Tibial artery (tissue), 4 donors: ENCODE data around the gene FLNB.
A peak's percentile ranks its signal among the peaks of the same experiment; 100 is the strongest.

ENCODE experiments used
- DNase-seq, 2 donors: peaks; one replicate each; pipeline ENCODE4 v3.0.0-alpha.2; 2019
- H3K27ac ChIP-seq, 2 donors: fragments of 200-600 bp; sonication (generic) in 1 of 2; 1 replicate in 1 of 2; 2 replicates in 1 of 2; pipeline ENCODE4 v1.5.1; 2018 to 2019; ENCODE audit warnings: mild to moderate bottlenecking in 1 of 2
- H3K27me3 ChIP-seq, 2 donors: fragments of 200-600 bp; sonication (generic) in 1 of 2; one replicate each; pipeline versions ENCODE4 v1.5.1 to v1.6.0; 2016 to 2019
- H3K36me3 ChIP-seq, 3 donors: fragments of 200-600 bp; sonication (generic) in 2 of 3; one replicate each; pipeline ENCODE4 v1.5.1; 2016 to 2019; ENCODE audit warnings: mild to moderate bottlenecking in 2 of 3
- H3K4me1 ChIP-seq, 4 donors: fragments of 200-600 bp; sonication (generic) in 2 of 4; 1 replicate in 3 of 4; 2 replicates in 1 of 4; pipeline ENCODE4 v1.5.1; 2016 to 2019
- H3K4me3 ChIP-seq, 2 donors: fragments of 200-600 bp; sonication (generic) in 1 of 2; 1 replicate in 1 of 2; 2 replicates in 1 of 2; pipeline ENCODE4 v1.5.1; 2018 to 2019; ENCODE audit warnings: mild to moderate bottlenecking in 2 of 2
- H3K9me3 ChIP-seq, 3 donors: fragments of 200-600 bp; sonication (generic) in 1 of 3; one replicate each; pipeline ENCODE4 v1.5.1; 2016 to 2019
- intact Hi-C: fragments of 100-400 bp; cut with DNase I; formaldehyde crosslinking; loops from one replicate; pipeline ENCODE4 v1.15.0; 2023; ENCODE audit warnings: low total_unique reads
- TF ChIP-seq, protein P1 (sequence below), 2 experiments: fragments of 200-600 bp in 1 of 2; fragments of 450-650 bp in 1 of 2; IDR thresholded peaks; one replicate each; pipeline ENCODE4 v1.5.1; 2017 to 2019; ENCODE audit warnings: antibody characterized with exemption in 2 of 2, mild to moderate bottlenecking in 1 of 2, moderate library complexity in 1 of 2

FLNB gene

DNA sequence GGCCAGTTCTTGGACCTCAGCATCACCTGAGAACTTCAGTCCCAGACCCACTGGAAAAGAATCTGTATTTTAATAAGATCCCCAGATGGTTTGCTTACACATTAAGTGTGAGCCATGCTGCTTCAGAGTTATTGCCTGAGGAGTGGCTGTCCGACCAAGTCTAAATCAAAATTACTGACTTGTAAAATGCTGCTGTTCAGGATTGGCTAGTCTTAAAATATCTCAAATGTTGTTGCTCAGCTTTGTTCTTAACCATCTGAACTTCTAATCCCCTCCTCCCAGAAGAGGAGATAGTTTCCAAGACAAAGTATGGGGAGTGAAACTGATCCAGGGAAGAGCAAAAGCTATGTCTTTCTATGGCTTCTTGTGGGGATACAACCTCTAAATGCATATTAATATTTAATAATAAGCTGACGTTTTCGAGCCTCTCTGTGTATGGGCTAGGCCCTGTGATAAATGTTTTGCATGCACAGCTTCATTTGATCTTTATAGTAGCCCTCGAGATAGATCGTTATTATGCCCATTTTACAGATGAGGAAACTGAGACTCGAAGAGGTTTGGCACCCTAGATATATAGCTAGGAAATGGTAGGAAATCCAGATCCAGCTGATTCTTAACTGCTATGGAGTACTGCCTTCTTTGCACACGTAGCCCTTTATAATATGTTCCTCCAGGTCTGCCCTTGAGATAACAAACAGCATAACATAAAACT lies 150.4 kb downstream of the FLNB start:
- DNase-seq: no peak
- no peak overlapping the region for H3K4me3 ChIP-seq
- H3K9me3 ChIP-seq: no peaks in the 10 kb centered on the region
- H3K27me3 ChIP-seq: no peaks in the 10 kb centered on the region
- H3K4me1 ChIP-seq: peaks cover 0 to 10% (median 3%) of the 10 kb centered on the region in 4 donors
- TF ChIP-seq, protein P1, sequence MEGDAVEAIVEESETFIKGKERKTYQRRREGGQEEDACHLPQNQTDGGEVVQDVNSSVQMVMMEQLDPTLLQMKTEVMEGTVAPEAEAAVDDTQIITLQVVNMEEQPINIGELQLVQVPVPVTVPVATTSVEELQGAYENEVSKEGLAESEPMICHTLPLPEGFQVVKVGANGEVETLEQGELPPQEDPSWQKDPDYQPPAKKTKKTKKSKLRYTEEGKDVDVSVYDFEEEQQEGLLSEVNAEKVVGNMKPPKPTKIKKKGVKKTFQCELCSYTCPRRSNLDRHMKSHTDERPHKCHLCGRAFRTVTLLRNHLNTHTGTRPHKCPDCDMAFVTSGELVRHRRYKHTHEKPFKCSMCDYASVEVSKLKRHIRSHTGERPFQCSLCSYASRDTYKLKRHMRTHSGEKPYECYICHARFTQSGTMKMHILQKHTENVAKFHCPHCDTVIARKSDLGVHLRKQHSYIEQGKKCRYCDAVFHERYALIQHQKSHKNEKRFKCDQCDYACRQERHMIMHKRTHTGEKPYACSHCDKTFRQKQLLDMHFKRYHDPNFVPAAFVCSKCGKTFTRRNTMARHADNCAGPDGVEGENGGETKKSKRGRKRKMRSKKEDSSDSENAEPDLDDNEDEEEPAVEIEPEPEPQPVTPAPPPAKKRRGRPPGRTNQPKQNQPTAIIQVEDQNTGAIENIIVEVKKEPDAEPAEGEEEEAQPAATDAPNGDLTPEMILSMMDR (IDR thresholded peaks at IDR 0.05): no peak
- no peak overlapping the region for H3K27ac ChIP-seq
- intact Hi-C loops: no loop called here
- H3K36me3 ChIP-seq: peaks cover 51 to 93% (median 82%) of the 10 kb centered on the region in 3 donors

DNA sequence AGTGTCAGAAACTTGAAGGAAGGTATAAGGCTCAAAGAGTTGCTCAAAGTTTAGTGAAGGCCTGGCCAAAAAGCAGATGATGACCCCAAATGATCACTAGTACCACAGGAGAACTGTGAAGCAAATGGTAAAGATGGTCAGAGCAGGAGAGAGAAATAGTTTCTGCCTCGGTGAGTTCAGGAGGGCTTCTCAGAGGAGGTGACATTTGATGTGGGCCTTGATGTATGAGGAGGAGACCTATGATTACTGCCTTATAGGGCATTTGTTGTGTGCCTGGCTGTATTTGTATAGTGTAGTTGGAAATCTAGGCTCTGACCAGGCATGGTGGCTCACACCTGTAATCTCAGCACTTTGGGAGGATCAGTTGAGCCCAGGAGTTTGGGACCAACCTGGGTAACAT lies 152.2 kb downstream of the FLNB start:
- H3K27me3 ChIP-seq: no peaks in the 10 kb centered on the region
- H3K4me1 ChIP-seq: peaks cover 0 to 27% (median 16%) of the 10 kb centered on the region in 4 donors
- DNase-seq: no peak
- H3K36me3 ChIP-seq: peaks cover 36 to 78% (median 70%) of the 10 kb centered on the region in 3 donors
- H3K27ac ChIP-seq: no peak overlapping the region
- H3K9me3 ChIP-seq: no peaks in the 10 kb centered on the region
- no peak overlapping the region for H3K4me3 ChIP-seq
- intact Hi-C loops: loop anchor here (10.0 kb wide), 1 partner anchor 296 kb away; no protein-coding TSS in a partner anchor
- TF ChIP-seq, protein P1 (IDR thresholded peaks at IDR 0.05): no peak

DNA sequence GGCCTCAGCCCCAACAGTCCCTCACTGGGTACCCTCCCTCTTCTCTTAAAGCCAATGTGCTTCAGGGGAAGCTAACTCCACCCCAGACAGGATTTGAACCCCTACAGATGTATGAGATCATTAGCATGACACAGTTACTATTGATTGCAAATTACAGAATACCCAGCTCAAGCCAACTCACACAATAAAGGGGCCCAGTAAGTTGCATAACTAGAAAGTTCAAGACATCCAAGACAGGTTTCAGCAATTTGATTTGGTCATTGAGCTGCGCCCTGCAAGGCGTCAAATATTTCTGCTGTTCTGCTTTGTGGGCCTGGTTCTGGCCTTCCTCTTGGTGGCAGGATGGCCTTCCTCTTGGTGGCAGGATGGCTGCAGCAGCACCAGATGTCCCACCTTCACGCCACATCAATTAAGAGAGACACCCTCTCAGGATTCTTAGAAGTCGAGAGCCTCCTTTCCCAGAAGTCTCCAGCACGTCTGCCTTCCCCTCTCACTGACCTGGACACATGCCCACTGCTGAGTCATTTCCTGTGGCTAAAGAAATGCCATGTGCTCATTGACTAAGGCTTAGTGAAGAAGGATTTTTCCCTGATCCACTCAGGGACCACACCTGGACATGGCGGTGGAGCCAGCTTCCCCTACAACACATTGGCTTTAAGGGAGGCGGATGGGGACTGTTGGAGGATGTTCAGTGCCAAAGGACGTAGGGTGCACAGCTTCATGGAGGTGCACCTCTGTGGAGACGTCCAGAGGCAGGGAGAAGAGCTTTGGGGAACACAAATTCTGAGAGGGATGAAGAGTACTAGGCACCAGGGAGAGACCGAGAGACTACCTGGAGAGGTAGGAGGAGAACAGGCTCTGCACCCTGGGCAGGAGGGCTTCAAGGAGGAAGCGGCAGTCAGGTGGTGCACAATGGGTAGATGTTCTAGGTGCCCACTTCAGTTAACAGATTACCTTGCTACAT lies 153.5 kb downstream of the FLNB start:
- H3K27ac ChIP-seq: peak overlapping the region; percentile 46 to 84
- no peaks in the 10 kb centered on the region for H3K27me3 ChIP-seq
- DNase-seq: peak; percentile 83 to 90
- no peak overlapping the region for H3K4me3 ChIP-seq
- TF ChIP-seq, protein P1 (IDR thresholded peaks at IDR 0.05): no peak
- peaks cover 0 to 41% (median 22%) of the 10 kb centered on the region in 4 donors for H3K4me1 ChIP-seq
- intact Hi-C loops: loop anchor here (10.0 kb wide), 1 partner anchor 297 kb away; no protein-coding TSS in a partner anchor
- peaks cover 23 to 65% (median 56%) of the 10 kb centered on the region in 3 donors for H3K36me3 ChIP-seq
- no peaks in the 10 kb centered on the region for H3K9me3 ChIP-seq

DNA sequence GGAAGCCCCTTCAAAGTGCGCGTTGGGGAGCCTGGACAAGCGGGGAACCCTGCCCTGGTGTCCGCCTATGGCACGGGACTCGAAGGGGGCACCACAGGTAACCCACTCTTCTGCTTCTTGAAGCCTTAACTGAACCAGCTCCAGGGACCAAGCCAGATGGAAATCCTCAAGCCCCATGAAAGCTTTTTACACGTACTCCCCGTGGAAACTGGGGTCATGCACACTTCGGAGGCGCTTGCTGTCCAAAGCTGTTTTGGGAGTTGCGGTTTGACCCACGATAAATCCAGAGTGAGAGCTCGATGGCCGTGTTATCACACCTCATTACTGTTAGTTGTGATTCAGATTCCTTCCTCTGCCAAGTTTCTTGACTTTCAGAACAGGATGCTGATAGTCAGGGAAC lies 155.0 kb downstream of the FLNB start:
- Histone ChIP-seq H3K36me3 (peaks cover 14 to 59% (median 45%) of the 10 kb centered on the region in 3 donors), H3K9me3 (no peaks in the 10 kb centered on the region), H3K4me3 (no peak overlapping the region), H3K4me1 (peaks cover 0 to 55% (median 32%) of the 10 kb centered on the region in 4 donors), H3K27ac (peak overlapping the region; percentile 69 to 84), H3K27me3 (no peaks in the 10 kb centered on the region)
- TF ChIP-seq, protein P1 (IDR thresholded peaks at IDR 0.05): no peak
- intact Hi-C loops: loop anchor here (10.0 kb wide), 1 partner anchor 298 kb away; no protein-coding TSS in a partner anchor
- DNase-seq: no peak

DNA sequence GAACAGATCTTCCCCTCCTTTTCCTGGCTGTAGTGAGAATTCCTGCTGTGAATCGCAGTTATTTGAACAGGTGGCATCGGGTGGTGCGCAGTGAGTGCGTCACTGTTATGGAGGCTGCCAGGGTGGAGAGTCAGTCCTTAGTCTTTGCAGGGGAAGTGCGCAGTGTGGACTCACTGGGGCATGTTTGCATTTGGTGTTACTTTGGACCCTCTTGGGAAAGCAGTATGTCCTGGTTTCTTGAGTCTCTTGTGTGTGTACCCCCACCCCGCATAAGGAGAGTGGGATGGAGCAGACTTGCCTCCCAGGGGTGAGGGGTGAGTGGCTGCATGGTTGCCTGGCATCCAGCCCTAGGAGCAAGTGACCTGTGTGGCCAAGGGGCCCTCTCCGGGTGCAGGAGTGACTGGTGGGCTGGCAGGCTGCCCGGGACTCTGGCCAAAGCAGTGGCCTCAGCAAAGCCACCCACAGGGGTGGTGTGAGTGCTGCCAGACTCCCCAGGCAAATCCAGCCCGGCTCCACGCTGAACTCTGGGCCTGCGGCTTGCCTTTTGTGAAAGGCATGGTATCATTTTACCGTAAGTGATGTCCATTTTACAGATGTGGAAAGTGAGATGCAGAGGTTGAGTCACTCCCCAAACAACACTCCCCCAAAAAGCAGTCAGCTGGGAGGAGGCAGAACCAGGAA lies 156.1 kb downstream of the FLNB start:
- Histone ChIP-seq H3K4me3 (no peak overlapping the region), H3K27me3 (no peaks in the 10 kb centered on the region), H3K9me3 (no peaks in the 10 kb centered on the region), H3K27ac (peak overlapping the region; percentile 69 to 84), H3K36me3 (peaks cover 19 to 59% (median 44%) of the 10 kb centered on the region in 3 donors), H3K4me1 (peaks cover 0 to 56% (median 32%) of the 10 kb centered on the region in 4 donors)
- intact Hi-C loops: loop anchor here (10.0 kb wide), 1 partner anchor 300 kb away; no protein-coding TSS in a partner anchor
- TF ChIP-seq, protein P1 (IDR thresholded peaks at IDR 0.05): no peak
- DNase-seq: peak in 1 of 2 donors; percentile 88
